Uterus (tissue), 4 donors: ENCODE data around the gene GAGE12E. TPM values are rescaled to one million over a fixed set of nuclear protein-coding genes. Genes with fewer than 3 reads are reported as not detected.
"Not testable (repeated sequence)": the region's sequence is repeated elsewhere in the genome, so short reads cannot be mapped to it uniquely, and the experiment has no call there.

ENCODE experiments used
- DNase-seq, 2 donors: peaks; one replicate each; pipeline ENCODE4 v3.0.0-alpha.2; 2019 to 2020
- H3K27ac ChIP-seq, 2 donors: fragments of 200-600 bp; sonication (generic); 1 replicate in 1 of 2; 2 replicates in 1 of 2; pipeline ENCODE4 v1.5.1; 2016 to 2018
- H3K27me3 ChIP-seq, 2 donors: fragments of 200-600 bp; sonication (generic); one replicate each; pipeline ENCODE4 v1.5.1; 2018 to 2019; ENCODE audit warnings: control low read depth in 1 of 2
- H3K36me3 ChIP-seq, 2 donors: fragments of 200-600 bp; sonication (generic); one replicate each; pipeline ENCODE4 v1.5.1; 2019; ENCODE audit warnings: control low read depth in 1 of 2
- H3K4me1 ChIP-seq, 2 donors: fragments of 200-600 bp; sonication (generic); one replicate each; pipeline ENCODE4 v1.5.1; 2018 to 2019; ENCODE audit warnings: control low read depth in 1 of 2
- H3K4me3 ChIP-seq, 2 donors: fragments of 200-600 bp; sonication (generic); 1 replicate in 1 of 2; 2 replicates in 1 of 2; pipeline ENCODE4 v1.5.1; 2018 to 2019; ENCODE audit warnings: mild to moderate bottlenecking in 1 of 2
- H3K9me3 ChIP-seq, 2 donors: fragments of 200-600 bp; sonication (generic); one replicate each; pipeline ENCODE4 v1.5.1; 2019; ENCODE audit warnings: control low read depth in 1 of 2
- intact Hi-C: fragments of 100-400 bp; cut with DNase I; formaldehyde crosslinking; loops from one replicate; pipeline ENCODE4 v1.15.1; 2023; ENCODE audit warnings: low total_unique reads
- total RNA-seq, 4 donors: library from RNA; depleted of rRNA in 3 of 4; stranded (reverse); fragments of >200 nt in 3 of 4; gene quantifications; one replicate each; pipeline versions ENCODE4 v1.1.0 to v1.2.4, GENCODE V29; 2014 to 2023
- donor health status: DM: yes; HTN: yes; CAD: no.

The GAGE12E gene, protein sequence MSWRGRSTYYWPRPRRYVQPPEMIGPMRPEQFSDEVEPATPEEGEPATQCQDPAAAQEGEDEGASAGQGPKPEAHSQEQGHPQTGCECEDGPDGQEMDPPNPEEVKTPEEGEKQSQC
- total RNA-seq: not detected

DNA sequence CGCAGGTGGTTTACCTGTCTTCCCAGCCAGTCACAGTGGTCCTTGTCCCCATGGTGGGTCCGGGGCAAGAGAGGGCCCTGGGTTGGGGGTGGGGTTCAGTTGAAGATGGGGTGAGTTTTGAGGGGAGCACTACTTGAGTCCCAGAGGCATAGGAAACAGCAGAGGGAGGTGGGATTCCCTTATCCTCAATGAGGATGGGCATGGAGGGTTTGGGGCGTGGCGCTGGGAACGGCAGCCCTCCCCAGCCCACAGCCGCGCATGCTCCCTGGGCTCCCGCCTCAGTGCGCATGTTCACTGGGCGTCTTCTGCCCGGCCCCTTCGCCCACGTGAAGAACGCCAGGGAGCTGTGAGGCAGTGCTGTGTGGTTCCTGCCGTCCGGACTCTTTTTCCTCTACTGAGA lies at the start of gene GAGE12E:
GAGE12E (plus strand) TSS at position 301 of the 400 bp plus-strand sequence. CDS start 1,155 bp downstream, outside the sequence.
- DNase-seq, H3K4me3 ChIP-seq, H3K9me3 ChIP-seq, intact Hi-C loops, H3K4me1 ChIP-seq, H3K36me3 ChIP-seq, H3K27ac ChIP-seq, H3K27me3 ChIP-seq: not testable (repeated sequence)

DNA sequence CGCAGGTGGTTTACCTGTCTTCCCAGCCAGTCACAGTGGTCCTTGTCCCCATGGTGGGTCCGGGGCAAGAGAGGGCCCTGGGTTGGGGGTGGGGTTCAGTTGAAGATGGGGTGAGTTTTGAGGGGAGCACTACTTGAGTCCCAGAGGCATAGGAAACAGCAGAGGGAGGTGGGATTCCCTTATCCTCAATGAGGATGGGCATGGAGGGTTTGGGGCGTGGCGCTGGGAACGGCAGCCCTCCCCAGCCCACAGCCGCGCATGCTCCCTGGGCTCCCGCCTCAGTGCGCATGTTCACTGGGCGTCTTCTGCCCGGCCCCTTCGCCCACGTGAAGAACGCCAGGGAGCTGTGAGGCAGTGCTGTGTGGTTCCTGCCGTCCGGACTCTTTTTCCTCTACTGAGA lies 19.2 kb upstream of the GAGE12E start, which contains the start of gene GAGE12C:
GAGE12C (plus strand) TSS at position 301 of the 400 bp plus-strand sequence. CDS start 1,155 bp downstream, outside the sequence.
- H3K4me1 ChIP-seq, H3K27ac ChIP-seq, H3K9me3 ChIP-seq, H3K4me3 ChIP-seq, H3K36me3 ChIP-seq, H3K27me3 ChIP-seq, intact Hi-C loops, DNase-seq: not testable (repeated sequence)

DNA sequence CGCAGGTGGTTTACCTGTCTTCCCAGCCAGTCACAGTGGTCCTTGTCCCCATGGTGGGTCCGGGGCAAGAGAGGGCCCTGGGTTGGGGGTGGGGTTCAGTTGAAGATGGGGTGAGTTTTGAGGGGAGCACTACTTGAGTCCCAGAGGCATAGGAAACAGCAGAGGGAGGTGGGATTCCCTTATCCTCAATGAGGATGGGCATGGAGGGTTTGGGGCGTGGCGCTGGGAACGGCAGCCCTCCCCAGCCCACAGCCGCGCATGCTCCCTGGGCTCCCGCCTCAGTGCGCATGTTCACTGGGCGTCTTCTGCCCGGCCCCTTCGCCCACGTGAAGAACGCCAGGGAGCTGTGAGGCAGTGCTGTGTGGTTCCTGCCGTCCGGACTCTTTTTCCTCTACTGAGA lies 9.7 kb upstream of the GAGE12E start, which contains the start of gene GAGE12D:
GAGE12D (plus strand) TSS at position 301 of the 400 bp plus-strand sequence. CDS start 1,155 bp downstream, outside the sequence.
- H3K4me3 ChIP-seq, intact Hi-C loops, H3K27me3 ChIP-seq, H3K4me1 ChIP-seq, H3K36me3 ChIP-seq, H3K27ac ChIP-seq, H3K9me3 ChIP-seq, DNase-seq: not testable (repeated sequence)

DNA sequence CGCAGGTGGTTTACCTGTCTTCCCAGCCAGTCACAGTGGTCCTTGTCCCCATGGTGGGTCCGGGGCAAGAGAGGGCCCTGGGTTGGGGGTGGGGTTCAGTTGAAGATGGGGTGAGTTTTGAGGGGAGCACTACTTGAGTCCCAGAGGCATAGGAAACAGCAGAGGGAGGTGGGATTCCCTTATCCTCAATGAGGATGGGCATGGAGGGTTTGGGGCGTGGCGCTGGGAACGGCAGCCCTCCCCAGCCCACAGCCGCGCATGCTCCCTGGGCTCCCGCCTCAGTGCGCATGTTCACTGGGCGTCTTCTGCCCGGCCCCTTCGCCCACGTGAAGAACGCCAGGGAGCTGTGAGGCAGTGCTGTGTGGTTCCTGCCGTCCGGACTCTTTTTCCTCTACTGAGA lies 9.5 kb downstream of the GAGE12E start, which contains the start of gene GAGE12F:
GAGE12F (plus strand) TSS at position 301 of the 400 bp plus-strand sequence. CDS start 1,155 bp downstream, outside the sequence.
- H3K4me3 ChIP-seq, DNase-seq, H3K4me1 ChIP-seq, H3K36me3 ChIP-seq, intact Hi-C loops, H3K27ac ChIP-seq, H3K27me3 ChIP-seq, H3K9me3 ChIP-seq: not testable (repeated sequence)

DNA sequence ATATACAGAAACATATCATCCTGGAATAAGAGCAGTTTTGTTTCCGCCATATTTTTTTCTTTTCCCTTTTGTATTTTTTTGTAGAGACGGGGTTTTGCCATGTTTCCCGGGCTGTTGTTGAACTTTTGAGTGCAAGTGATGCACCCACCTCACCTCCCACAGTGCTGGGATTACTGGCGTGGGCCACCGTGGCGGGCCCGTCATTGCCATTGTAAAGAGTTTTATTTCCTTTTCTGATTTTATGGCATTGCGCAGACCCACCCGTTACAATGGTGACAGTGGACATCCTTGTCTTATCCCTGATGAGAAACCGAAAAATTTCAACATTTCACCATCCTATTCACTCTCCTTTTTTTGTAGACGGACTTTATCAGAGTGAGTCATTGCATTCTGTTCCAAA lies 17.6 kb downstream of the GAGE12E start:
- H3K9me3 ChIP-seq, intact Hi-C loops, H3K27me3 ChIP-seq, H3K4me3 ChIP-seq, H3K4me1 ChIP-seq, H3K36me3 ChIP-seq, H3K27ac ChIP-seq, DNase-seq: not testable (repeated sequence)

DNA sequence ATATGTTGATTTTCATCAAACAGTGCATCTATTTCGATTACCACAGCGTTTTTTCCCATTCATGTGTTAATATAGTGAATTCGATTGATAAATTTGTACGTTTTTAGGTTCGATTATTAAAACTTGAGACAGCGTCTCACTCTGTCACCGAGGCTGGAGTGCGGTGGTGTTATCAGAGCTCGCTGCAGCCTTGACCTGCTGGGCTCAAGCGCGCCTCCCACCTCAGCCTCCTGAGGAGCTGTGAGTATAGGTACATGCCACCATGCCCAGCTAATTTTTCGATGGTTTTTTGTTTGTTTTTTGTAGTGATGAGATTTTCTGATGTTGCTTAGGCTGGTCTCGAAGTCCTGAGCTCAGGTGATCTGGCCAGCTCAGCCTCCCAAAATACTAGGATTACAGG lies 18.1 kb downstream of the GAGE12E start:
- H3K4me3 ChIP-seq, H3K27ac ChIP-seq, DNase-seq, H3K9me3 ChIP-seq, intact Hi-C loops, H3K4me1 ChIP-seq, H3K36me3 ChIP-seq, H3K27me3 ChIP-seq: not testable (repeated sequence)

DNA sequence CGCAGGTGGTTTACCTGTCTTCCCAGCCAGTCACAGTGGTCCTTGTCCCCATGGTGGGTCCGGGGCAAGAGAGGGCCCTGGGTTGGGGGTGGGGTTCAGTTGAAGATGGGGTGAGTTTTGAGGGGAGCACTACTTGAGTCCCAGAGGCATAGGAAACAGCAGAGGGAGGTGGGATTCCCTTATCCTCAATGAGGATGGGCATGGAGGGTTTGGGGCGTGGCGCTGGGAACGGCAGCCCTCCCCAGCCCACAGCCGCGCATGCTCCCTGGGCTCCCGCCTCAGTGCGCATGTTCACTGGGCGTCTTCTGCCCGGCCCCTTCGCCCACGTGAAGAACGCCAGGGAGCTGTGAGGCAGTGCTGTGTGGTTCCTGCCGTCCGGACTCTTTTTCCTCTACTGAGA lies 19.0 kb downstream of the GAGE12E start, which contains the start of gene GAGE12G:
GAGE12G (plus strand) TSS at position 301 of the 400 bp plus-strand sequence. CDS start 1,155 bp downstream, outside the sequence.
- H3K27ac ChIP-seq, H3K27me3 ChIP-seq, intact Hi-C loops, H3K36me3 ChIP-seq, H3K9me3 ChIP-seq, DNase-seq, H3K4me3 ChIP-seq, H3K4me1 ChIP-seq: not testable (repeated sequence)

DNA sequence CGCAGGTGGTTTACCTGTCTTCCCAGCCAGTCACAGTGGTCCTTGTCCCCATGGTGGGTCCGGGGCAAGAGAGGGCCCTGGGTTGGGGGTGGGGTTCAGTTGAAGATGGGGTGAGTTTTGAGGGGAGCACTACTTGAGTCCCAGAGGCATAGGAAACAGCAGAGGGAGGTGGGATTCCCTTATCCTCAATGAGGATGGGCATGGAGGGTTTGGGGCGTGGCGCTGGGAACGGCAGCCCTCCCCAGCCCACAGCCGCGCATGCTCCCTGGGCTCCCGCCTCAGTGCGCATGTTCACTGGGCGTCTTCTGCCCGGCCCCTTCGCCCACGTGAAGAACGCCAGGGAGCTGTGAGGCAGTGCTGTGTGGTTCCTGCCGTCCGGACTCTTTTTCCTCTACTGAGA lies 28.6 kb downstream of the GAGE12E start, which contains the start of gene GAGE12H:
GAGE12H (plus strand) TSS at position 301 of the 400 bp plus-strand sequence. CDS start 1,155 bp downstream, outside the sequence.
- H3K27ac ChIP-seq, H3K27me3 ChIP-seq, H3K4me1 ChIP-seq, H3K36me3 ChIP-seq, H3K9me3 ChIP-seq, DNase-seq, intact Hi-C loops, H3K4me3 ChIP-seq: not testable (repeated sequence)

DNA sequence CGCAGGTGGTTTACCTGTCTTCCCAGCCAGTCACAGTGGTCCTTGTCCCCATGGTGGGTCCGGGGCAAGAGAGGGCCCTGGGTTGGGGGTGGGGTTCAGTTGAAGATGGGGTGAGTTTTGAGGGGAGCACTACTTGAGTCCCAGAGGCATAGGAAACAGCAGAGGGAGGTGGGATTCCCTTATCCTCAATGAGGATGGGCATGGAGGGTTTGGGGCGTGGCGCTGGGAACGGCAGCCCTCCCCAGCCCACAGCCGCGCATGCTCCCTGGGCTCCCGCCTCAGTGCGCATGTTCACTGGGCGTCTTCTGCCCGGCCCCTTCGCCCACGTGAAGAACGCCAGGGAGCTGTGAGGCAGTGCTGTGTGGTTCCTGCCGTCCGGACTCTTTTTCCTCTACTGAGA lies 38.1 kb downstream of the GAGE12E start, which contains the start of gene GAGE2A:
GAGE2A (plus strand) TSS at position 301 of the 400 bp plus-strand sequence. CDS start 1,155 bp downstream, outside the sequence.
- H3K27ac ChIP-seq, H3K9me3 ChIP-seq, H3K36me3 ChIP-seq, H3K4me1 ChIP-seq, H3K27me3 ChIP-seq, DNase-seq, intact Hi-C loops, H3K4me3 ChIP-seq: not testable (repeated sequence)

DNA sequence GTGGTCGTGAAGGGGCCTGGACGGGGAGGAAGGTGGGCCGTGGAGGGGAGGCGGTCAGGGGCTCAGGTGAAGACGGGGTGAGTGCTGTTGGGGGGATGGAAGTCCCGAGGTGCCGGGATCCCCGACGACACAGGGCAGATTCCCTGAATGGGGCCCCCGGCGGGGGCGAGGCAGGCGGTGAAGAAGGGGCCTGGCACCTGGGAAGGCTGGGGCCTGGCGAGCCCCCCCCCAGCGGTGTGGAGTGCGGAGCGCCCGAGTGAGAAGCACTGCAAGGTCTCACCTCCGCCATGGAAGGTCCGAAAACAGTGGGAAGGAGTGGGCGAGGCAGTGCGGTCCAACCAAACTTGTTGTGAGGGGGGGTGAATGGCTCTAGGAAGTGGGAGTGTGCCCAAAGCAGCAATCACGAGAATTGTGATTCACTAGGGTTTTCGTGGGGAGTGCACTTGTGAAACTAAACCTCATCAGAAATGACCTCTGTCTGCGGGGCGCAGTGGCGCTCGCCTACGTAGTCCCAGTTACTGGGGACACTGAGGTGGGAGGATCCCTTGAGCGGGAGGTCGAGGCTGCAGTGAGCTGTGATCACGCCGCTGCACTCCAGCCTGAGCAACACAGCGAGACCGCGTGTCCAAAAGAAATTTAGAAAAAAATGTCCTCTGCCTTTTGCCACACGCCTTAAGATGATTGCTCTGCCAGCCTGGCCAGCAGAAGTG lies 38.8 kb downstream of the GAGE12E start:
- H3K27ac ChIP-seq, H3K4me3 ChIP-seq, H3K27me3 ChIP-seq, H3K4me1 ChIP-seq, H3K9me3 ChIP-seq, H3K36me3 ChIP-seq, intact Hi-C loops: not testable (repeated sequence)
- peak; percentile 14 to 21 for DNase-seq

DNA sequence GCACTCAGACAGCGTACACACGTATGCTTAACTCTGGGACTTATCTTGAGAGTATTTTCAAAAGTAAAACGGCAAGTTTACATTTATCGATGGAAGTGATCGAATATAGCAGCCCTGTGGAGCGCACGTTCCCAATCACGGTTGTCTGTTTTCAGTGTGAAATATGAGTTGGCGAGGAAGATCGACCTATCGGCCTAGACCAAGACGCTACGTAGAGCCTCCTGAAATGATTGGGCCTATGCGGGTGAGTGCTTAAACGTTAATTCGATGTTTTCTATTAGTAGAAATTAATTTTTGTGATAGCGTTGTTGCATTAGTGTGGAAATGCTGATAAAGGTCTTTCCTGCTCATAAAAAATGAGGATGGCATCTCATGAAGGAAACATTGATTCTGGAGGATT lies 39.4 kb downstream of the GAGE12E start:
- H3K4me3 ChIP-seq, H3K27me3 ChIP-seq, H3K9me3 ChIP-seq, H3K4me1 ChIP-seq, DNase-seq, intact Hi-C loops, H3K27ac ChIP-seq, H3K36me3 ChIP-seq: not testable (repeated sequence)

DNA sequence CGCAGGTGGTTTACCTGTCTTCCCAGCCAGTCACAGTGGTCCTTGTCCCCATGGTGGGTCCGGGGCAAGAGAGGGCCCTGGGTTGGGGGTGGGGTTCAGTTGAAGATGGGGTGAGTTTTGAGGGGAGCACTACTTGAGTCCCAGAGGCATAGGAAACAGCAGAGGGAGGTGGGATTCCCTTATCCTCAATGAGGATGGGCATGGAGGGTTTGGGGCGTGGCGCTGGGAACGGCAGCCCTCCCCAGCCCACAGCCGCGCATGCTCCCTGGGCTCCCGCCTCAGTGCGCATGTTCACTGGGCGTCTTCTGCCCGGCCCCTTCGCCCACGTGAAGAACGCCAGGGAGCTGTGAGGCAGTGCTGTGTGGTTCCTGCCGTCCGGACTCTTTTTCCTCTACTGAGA lies 47.6 kb downstream of the GAGE12E start, which contains the start of gene GAGE1:
GAGE1 (plus strand) TSS at position 301 of the 400 bp plus-strand sequence. CDS start 1,155 bp downstream, outside the sequence.
- H3K4me1 ChIP-seq, H3K36me3 ChIP-seq, intact Hi-C loops, H3K4me3 ChIP-seq, DNase-seq, H3K27ac ChIP-seq, H3K27me3 ChIP-seq, H3K9me3 ChIP-seq: not testable (repeated sequence)
